ENCODE data around the gene IGFBP4. TPM values are rescaled to one million over a fixed set of nuclear protein-coding genes. Genes with fewer than 3 reads are reported as not detected.

IGFBP4 gene
- total RNA-seq, 1 donor = 314 TPM

GRCh38 chr17:40418428-40418706 is 24.9 kb upstream of the IGFBP4 start:
- peak overlapping the region; percentile 77 for H3K4me3 ChIP-seq (ENCODE audit: low read depth, low read length)
- no peak for DNase-seq (ENCODE audit: low read depth)
- TF ChIP-seq, protein P1, sequence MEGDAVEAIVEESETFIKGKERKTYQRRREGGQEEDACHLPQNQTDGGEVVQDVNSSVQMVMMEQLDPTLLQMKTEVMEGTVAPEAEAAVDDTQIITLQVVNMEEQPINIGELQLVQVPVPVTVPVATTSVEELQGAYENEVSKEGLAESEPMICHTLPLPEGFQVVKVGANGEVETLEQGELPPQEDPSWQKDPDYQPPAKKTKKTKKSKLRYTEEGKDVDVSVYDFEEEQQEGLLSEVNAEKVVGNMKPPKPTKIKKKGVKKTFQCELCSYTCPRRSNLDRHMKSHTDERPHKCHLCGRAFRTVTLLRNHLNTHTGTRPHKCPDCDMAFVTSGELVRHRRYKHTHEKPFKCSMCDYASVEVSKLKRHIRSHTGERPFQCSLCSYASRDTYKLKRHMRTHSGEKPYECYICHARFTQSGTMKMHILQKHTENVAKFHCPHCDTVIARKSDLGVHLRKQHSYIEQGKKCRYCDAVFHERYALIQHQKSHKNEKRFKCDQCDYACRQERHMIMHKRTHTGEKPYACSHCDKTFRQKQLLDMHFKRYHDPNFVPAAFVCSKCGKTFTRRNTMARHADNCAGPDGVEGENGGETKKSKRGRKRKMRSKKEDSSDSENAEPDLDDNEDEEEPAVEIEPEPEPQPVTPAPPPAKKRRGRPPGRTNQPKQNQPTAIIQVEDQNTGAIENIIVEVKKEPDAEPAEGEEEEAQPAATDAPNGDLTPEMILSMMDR (IDR thresholded peaks at IDR 0.05; ENCODE audit: insufficient read depth, low read length) = no peak

DNA sequence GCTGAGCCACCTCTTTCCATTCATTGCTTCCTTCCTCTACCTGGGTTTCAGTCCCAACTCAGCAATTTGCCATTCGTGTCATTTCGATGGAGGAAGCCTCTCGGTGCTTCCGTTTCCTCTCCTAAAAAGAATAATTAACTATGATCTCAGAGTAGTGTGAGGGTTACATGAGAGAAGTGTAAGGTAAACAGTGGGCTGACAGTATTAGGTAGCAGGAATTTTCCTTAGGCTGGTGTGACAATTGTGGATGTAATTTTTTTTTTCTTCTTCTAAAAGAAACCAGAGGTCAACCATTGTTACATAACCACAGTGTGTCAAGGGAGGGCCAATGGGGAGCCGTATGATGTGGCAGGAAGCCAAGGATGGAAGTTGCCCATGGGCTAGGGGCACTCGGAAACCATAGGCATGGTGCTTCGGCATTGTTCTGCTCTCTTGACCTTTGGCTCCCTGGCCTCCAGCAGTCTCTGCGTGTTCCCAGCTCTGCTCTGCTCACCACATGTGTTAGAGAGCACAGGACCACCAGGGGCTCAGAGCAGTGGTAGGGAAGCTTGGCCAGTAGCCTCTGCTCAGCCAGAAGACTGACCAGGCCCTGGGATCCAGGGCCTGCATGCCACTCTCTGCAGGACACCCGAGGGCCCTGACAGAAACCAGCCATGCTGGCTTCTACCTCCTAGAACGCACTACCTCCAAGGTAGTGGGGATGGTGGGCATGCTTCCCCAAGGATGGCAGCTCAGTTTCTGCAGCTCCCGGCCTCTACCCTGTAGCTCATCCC is 23.5 kb upstream of the IGFBP4 start:
- TF ChIP-seq, protein P1 (IDR thresholded peaks at IDR 0.05; ENCODE audit: insufficient read depth, low read length) = no peak
- DNase-seq (ENCODE audit: low read depth) = no peak
- no peak overlapping the region for H3K4me3 ChIP-seq (ENCODE audit: low read depth, low read length)

GRCh38 chr17:40422990-40423633 is 20.1 kb upstream of the IGFBP4 start:
- TF ChIP-seq, protein P1 (IDR thresholded peaks at IDR 0.05; ENCODE audit: insufficient read depth, low read length) = no peak
- DNase-seq (ENCODE audit: low read depth) = no peak

GRCh38 chr17:40425741-40426140 is 17.5 kb upstream of the IGFBP4 start:
- TF ChIP-seq, protein P1 (IDR thresholded peaks at IDR 0.05; ENCODE audit: insufficient read depth, low read length) = no peak

More at GRCh38 chr17:40422990-40423633, 20.1 kb upstream of the IGFBP4 start:
- H3K4me3 ChIP-seq (ENCODE audit: low read depth, low read length) = no peak overlapping the region

DNA sequence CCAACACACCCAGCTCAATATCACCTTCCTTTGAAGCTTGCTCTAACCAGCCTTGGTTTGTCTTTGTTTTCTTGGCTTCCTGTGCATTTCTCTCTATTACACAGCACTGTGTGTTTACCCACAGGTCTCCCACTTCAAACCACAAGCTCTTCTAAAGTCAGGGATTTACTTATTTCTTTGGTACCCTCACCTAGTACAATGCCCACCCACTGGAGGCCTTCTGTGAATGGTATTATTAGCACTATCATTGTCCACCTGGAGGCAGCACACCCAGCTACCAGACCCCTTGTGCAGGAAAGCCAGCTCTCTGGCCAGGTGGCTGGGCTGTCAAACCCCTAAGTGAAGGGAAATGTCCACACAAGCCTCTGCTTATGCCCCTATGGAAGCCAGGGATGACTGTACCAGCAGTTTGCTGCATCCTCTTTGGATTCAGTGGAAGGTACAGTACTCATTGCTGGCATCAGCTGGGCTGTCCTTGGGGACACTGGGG is 16.2 kb upstream of the IGFBP4 start:
- no peak for DNase-seq (ENCODE audit: low read depth)
- H3K4me3 ChIP-seq (ENCODE audit: low read depth, low read length) = no peak overlapping the region
- TF ChIP-seq, protein P1 (IDR thresholded peaks at IDR 0.05; ENCODE audit: insufficient read depth, low read length) = no peak

More at GRCh38 chr17:40425741-40426140, 17.5 kb upstream of the IGFBP4 start:
- no peak overlapping the region for H3K4me3 ChIP-seq (ENCODE audit: low read depth, low read length)
- DNase-seq (ENCODE audit: low read depth) = no peak

GRCh38 chr17:40430272-40431230 is 12.7 kb upstream of the IGFBP4 start:
- no peak for DNase-seq (ENCODE audit: low read depth)
- TF ChIP-seq, protein P1 (IDR thresholded peaks at IDR 0.05; ENCODE audit: insufficient read depth, low read length) = no peak
- H3K4me3 ChIP-seq (ENCODE audit: low read depth, low read length) = no peak overlapping the region
